ENCODE results near the gene MRPS33.

MRPS33 gene

GRCh38 chr7:141014524-141015395 is at the start of gene MRPS33:
Gene MRPS33 (minus strand): TSS chr7:141014952. CDS start chr7:141010633, 4,319 bp downstream.
- TF ChIP-seq, protein P1, sequence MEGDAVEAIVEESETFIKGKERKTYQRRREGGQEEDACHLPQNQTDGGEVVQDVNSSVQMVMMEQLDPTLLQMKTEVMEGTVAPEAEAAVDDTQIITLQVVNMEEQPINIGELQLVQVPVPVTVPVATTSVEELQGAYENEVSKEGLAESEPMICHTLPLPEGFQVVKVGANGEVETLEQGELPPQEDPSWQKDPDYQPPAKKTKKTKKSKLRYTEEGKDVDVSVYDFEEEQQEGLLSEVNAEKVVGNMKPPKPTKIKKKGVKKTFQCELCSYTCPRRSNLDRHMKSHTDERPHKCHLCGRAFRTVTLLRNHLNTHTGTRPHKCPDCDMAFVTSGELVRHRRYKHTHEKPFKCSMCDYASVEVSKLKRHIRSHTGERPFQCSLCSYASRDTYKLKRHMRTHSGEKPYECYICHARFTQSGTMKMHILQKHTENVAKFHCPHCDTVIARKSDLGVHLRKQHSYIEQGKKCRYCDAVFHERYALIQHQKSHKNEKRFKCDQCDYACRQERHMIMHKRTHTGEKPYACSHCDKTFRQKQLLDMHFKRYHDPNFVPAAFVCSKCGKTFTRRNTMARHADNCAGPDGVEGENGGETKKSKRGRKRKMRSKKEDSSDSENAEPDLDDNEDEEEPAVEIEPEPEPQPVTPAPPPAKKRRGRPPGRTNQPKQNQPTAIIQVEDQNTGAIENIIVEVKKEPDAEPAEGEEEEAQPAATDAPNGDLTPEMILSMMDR (conservative IDR thresholded peaks at IDR 0.05; ENCODE audit: control insufficient read depth, insufficient read depth, low read depth, low read length), result peak; percentile 32
- peak within 1 kb of the TSS; percentile 87 for H3K4me3 ChIP-seq (ENCODE audit: control insufficient read depth, low read depth, low read length)
- peak; percentile 94 for DNase-seq (ENCODE audit: low read depth)

DNA sequence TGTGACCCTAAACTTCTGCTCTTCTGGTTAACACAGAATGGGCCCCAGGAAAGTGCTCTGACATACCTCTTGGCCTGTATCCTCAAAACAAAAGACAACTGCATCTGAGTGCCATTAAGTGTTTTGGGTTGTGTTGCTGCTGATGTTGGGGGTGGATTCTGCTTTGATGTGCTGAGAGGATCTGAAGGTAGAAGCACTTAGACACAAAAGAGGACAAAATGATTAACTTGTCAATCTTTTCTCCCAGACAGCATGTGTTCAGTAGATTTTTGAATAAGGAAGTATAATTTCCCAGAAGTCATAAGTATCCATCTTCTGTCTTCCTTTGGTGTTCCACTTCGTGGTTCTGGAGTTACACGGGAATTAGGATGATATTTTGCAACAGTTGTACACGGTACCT is 43.0 kb upstream of the MRPS33 start:
- no peak overlapping the region for H3K4me3 ChIP-seq (ENCODE audit: control insufficient read depth, low read depth, low read length)
- TF ChIP-seq, protein P1 (conservative IDR thresholded peaks at IDR 0.05; ENCODE audit: control insufficient read depth, insufficient read depth, low read depth, low read length), result no peak
- no peak for DNase-seq (ENCODE audit: low read depth)

DNA sequence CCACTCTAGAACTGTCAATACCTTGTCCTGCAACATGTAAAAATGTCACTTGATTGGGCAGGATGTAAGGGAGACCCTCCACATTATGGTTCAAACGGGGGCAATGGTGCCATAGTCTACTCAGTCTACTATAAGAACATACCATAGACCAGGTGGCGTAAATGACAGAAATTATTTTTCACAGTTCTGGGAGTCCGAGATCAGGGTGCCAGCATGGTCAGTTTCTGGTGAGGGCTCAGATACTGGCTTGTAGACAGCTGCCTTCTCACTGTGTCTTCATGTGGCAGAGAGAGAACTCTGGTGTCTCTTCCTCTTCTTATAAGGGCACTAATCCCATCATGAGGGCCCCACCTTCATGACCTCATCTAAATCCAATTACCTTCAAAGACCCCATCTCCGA is 40.4 kb upstream of the MRPS33 start:
- H3K4me3 ChIP-seq (ENCODE audit: control insufficient read depth, low read depth, low read length), result no peak overlapping the region
- TF ChIP-seq, protein P1 (conservative IDR thresholded peaks at IDR 0.05; ENCODE audit: control insufficient read depth, insufficient read depth, low read depth, low read length), result no peak
- DNase-seq (ENCODE audit: low read depth), result no peak

DNA sequence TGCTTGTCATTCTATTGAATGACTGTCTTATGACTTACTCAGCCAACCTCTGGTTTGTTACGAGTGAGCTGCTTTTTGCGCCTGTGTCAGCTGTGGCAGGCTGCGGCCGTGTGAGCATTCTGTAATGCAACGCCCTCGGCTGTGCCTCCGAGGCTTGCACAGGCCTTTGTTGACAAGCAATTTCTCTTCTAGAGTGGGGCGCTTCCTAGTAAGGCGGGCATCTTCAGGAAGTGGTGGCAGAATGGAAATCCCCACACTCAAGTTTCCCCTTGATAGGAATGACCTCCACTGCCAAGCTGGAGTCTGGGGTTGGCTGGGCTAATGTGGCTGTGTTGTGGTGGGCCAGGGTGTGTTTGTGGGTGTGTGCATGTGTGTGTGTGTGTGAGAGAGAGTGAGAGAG is 38.9 kb upstream of the MRPS33 start:
- DNase-seq (ENCODE audit: low read depth), result no peak
- TF ChIP-seq, protein P1 (conservative IDR thresholded peaks at IDR 0.05; ENCODE audit: control insufficient read depth, insufficient read depth, low read depth, low read length), result no peak
- H3K4me3 ChIP-seq (ENCODE audit: control insufficient read depth, low read depth, low read length), result no peak overlapping the region

DNA sequence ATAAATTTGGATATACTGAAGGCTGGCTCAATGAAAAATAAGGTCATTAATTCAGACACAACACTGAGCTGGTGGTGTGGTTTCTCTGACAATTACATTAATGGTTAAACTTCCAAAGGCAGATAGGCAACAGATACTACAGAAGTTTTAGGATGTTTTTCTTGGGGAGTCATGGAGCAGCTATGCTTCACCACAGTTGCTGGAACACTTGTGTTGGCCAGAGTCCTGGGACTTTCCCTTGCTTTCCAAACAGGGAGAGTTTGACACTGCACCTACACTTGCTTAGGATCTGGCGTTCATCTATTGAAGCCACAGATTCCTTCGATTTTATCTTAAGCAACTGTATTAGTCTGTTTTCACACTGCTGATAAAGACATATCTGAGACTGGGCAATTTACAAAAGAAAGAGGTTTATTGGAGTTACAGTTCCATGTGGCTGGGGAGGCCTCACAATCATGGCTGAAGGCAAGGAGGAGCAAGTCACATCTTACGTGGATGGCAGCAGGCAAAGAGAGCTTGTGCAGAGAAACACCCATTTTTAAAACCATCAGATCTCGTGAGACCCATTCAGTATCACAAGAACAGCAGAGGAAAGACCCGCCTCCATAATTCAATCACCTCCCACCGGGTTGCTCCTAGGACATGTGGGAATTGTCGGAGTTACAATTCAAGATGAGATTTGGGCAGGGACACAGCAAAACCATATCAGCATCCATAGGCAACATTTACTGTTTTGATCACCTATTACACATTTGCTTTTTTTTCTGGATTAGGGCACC is 31.3 kb upstream of the MRPS33 start:
- H3K4me3 ChIP-seq (ENCODE audit: control insufficient read depth, low read depth, low read length), result no peak overlapping the region
- DNase-seq (ENCODE audit: low read depth), result peak; percentile 42
- TF ChIP-seq, protein P1 (conservative IDR thresholded peaks at IDR 0.05; ENCODE audit: control insufficient read depth, insufficient read depth, low read depth, low read length), result no peak

GRCh38 chr7:141045126-141045841 is 30.5 kb upstream of the MRPS33 start:
- TF ChIP-seq, protein P1 (conservative IDR thresholded peaks at IDR 0.05; ENCODE audit: control insufficient read depth, insufficient read depth, low read depth, low read length), result no peak
- DNase-seq (ENCODE audit: low read depth), result no peak

More at GRCh38 chr7:141045126-141045841, 30.5 kb upstream of the MRPS33 start:
- H3K4me3 ChIP-seq (ENCODE audit: control insufficient read depth, low read depth, low read length), result no peak overlapping the region

Data from fibroblast of mammary gland (primary cell).